ENCODE results near the gene PROSER2. TPM values are rescaled to one million over a fixed set of nuclear protein-coding genes. Genes with fewer than 3 reads are reported as not detected.

Gene PROSER2
- total and polyA plus RNA-seq, 9 of the 15 experiments (the other 6 are each of a cell fraction or from before 2014, with no cell fraction given), result 0.62 to 14.8 (median 2.9) TPM

DNA sequence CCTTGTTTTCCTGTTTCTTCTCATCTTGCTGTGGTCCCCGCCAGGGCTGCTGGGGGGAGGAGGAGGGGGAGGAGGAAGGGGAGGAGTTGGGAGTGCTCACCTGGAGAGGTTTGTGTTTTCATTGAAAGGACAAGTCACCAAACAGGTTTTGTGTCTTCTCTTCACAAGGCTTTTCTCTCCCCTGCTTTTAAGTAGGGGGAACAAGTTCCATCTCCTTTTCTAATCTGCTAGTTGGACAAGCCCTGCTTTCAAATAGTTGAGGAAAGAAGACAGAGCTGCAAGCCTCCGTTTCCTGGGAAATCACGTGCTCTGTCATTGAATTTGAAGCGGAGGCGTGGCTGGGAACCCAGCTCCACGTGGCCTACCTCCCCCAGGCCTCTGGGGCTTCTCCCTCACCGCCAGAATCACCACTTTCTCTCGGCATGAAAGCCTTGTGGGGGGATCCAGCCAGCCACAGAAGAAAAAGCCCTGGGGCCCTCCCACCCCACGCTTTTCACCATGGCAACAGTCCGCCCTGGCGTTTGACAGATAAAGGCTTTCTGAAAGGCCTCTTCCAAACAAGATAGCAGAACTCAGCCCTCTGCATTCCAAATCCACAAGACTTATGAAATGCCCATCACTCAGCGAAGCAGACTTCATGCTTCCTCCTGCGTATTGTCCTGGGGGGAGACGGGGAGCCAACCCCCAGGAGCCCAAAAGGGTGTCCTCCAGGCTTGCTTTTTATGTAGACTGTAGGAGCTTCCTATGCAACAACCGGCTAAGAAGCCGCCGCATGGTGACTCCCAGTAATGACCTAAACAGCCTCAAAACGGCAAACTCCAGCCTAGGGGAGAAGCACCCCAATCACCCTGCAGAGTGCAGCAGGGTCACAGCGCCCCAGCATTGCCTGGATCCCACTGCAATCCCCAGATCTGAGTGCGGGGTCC lies 51.7 kb downstream of the PROSER2 start (continued):
- TF ChIP-seq MAZ (CRISPR knock-in tag; conservative IDR thresholded peaks at IDR 0.05 in 1 of 2, IDR thresholded peaks at IDR 0.05 in 1 of 2) (peak in 1 of 2 experiments; percentile 47; a peak in 1 of 4 replicates), TCF7L2 (IDR thresholded peaks at IDR 0.05; ENCODE audit: low read depth, low read length) (no peak), ZNF551 (CRISPR knock-in tag; IDR thresholded peaks at IDR 0.05) (no peak), KLF13 (tag; IDR thresholded peaks at IDR 0.05; ENCODE audit: borderline replicate concordance, low read depth) (peak; percentile 91), PHF21A (IDR thresholded peaks at IDR 0.05; ENCODE audit: borderline replicate concordance, low read depth) (no peak), MYC (IDR thresholded peaks at IDR 0.05; ENCODE audit: low read depth, low read length) (peak; percentile 92), MYC (CRISPR knock-in tag; IDR thresholded peaks at IDR 0.05; ENCODE audit: borderline replicate concordance, low read depth) (peak; percentile 86; the same call in 1 of the 2 replicates), ZNF79 (CRISPR knock-in tag; IDR thresholded peaks at IDR 0.05; ENCODE audit: low read depth) (no peak)
- TF ChIP-seq, protein P1, sequence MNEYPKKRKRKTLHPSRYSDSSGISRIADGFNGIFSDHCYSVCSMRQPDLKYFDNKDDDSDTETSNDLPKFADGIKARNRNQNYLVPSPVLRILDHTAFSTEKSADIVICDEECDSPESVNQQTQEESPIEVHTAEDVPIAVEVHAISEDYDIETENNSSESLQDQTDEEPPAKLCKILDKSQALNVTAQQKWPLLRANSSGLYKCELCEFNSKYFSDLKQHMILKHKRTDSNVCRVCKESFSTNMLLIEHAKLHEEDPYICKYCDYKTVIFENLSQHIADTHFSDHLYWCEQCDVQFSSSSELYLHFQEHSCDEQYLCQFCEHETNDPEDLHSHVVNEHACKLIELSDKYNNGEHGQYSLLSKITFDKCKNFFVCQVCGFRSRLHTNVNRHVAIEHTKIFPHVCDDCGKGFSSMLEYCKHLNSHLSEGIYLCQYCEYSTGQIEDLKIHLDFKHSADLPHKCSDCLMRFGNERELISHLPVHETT (CRISPR knock-in tag; conservative IDR thresholded peaks at IDR 0.05 in 1 of 2, IDR thresholded peaks at IDR 0.05 in 1 of 2), result no peak
- TF ChIP-seq, protein P2, sequence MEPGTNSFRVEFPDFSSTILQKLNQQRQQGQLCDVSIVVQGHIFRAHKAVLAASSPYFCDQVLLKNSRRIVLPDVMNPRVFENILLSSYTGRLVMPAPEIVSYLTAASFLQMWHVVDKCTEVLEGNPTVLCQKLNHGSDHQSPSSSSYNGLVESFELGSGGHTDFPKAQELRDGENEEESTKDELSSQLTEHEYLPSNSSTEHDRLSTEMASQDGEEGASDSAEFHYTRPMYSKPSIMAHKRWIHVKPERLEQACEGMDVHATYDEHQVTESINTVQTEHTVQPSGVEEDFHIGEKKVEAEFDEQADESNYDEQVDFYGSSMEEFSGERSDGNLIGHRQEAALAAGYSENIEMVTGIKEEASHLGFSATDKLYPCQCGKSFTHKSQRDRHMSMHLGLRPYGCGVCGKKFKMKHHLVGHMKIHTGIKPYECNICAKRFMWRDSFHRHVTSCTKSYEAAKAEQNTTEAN (CRISPR knock-in tag; IDR thresholded peaks at IDR 0.05), result no peak
- TF ChIP-seq, protein P3, sequence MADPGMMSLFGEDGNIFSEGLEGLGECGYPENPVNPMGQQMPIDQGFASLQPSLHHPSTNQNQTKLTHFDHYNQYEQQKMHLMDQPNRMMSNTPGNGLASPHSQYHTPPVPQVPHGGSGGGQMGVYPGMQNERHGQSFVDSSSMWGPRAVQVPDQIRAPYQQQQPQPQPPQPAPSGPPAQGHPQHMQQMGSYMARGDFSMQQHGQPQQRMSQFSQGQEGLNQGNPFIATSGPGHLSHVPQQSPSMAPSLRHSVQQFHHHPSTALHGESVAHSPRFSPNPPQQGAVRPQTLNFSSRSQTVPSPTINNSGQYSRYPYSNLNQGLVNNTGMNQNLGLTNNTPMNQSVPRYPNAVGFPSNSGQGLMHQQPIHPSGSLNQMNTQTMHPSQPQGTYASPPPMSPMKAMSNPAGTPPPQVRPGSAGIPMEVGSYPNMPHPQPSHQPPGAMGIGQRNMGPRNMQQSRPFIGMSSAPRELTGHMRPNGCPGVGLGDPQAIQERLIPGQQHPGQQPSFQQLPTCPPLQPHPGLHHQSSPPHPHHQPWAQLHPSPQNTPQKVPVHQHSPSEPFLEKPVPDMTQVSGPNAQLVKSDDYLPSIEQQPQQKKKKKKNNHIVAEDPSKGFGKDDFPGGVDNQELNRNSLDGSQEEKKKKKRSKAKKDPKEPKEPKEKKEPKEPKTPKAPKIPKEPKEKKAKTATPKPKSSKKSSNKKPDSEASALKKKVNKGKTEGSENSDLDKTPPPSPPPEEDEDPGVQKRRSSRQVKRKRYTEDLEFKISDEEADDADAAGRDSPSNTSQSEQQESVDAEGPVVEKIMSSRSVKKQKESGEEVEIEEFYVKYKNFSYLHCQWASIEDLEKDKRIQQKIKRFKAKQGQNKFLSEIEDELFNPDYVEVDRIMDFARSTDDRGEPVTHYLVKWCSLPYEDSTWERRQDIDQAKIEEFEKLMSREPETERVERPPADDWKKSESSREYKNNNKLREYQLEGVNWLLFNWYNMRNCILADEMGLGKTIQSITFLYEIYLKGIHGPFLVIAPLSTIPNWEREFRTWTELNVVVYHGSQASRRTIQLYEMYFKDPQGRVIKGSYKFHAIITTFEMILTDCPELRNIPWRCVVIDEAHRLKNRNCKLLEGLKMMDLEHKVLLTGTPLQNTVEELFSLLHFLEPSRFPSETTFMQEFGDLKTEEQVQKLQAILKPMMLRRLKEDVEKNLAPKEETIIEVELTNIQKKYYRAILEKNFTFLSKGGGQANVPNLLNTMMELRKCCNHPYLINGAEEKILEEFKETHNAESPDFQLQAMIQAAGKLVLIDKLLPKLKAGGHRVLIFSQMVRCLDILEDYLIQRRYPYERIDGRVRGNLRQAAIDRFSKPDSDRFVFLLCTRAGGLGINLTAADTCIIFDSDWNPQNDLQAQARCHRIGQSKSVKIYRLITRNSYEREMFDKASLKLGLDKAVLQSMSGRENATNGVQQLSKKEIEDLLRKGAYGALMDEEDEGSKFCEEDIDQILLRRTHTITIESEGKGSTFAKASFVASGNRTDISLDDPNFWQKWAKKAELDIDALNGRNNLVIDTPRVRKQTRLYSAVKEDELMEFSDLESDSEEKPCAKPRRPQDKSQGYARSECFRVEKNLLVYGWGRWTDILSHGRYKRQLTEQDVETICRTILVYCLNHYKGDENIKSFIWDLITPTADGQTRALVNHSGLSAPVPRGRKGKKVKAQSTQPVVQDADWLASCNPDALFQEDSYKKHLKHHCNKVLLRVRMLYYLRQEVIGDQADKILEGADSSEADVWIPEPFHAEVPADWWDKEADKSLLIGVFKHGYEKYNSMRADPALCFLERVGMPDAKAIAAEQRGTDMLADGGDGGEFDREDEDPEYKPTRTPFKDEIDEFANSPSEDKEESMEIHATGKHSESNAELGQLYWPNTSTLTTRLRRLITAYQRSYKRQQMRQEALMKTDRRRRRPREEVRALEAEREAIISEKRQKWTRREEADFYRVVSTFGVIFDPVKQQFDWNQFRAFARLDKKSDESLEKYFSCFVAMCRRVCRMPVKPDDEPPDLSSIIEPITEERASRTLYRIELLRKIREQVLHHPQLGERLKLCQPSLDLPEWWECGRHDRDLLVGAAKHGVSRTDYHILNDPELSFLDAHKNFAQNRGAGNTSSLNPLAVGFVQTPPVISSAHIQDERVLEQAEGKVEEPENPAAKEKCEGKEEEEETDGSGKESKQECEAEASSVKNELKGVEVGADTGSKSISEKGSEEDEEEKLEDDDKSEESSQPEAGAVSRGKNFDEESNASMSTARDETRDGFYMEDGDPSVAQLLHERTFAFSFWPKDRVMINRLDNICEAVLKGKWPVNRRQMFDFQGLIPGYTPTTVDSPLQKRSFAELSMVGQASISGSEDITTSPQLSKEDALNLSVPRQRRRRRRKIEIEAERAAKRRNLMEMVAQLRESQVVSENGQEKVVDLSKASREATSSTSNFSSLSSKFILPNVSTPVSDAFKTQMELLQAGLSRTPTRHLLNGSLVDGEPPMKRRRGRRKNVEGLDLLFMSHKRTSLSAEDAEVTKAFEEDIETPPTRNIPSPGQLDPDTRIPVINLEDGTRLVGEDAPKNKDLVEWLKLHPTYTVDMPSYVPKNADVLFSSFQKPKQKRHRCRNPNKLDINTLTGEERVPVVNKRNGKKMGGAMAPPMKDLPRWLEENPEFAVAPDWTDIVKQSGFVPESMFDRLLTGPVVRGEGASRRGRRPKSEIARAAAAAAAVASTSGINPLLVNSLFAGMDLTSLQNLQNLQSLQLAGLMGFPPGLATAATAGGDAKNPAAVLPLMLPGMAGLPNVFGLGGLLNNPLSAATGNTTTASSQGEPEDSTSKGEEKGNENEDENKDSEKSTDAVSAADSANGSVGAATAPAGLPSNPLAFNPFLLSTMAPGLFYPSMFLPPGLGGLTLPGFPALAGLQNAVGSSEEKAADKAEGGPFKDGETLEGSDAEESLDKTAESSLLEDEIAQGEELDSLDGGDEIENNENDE (IDR thresholded peaks at IDR 0.05; ENCODE audit: low read depth, low read length), result no peak
